Astrocyte (in vitro differentiated cells and primary cell): ENCODE data around the gene SYT14.

Experiments
- EZH2 ChIP-seq: IDR thresholded peaks from 2 replicates; pipeline ENCODE4 v1.6.1; 2012; ENCODE audit warnings: mild to moderate bottlenecking, low read length, inconsistent platforms; ENCODE audit not compliant: insufficient read depth
- TF ChIP-seq, protein P1 (sequence below): IDR thresholded peaks from 2 replicates; pipeline ENCODE4 v1.5.1; 2011; ENCODE audit warnings: low read depth, mild to moderate bottlenecking, inconsistent platforms, low read length, moderate library complexity; ENCODE audit not compliant: insufficient read depth

DNA sequence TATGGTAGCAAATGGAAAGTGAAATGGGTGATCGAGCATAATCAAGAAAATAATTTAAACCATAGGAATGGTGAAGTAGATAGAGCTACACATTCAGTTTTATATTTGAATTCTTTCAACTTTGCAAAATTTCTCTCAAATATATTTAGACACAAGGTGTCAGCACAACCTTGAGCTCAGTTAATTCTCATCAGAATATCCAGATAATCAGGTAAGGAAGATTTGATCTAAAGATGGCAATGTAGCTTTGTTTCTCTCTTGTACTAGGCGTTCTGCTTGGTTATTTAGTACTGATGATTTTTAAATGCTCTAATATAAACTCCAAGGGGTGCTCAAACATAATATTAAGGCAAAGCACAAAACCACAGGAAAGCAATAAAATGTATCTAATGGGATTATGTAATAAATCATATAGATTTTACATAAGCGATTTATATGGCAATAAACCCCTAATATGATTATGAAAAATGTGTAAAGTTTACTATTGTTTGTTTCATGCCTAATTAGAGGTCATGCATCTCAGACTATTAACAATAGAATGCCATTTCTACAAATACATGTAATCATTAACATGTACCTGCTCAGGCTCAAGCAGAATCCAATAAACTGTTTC is 262.2 kb downstream of the SYT14 start:
- TF ChIP-seq, protein P1, sequence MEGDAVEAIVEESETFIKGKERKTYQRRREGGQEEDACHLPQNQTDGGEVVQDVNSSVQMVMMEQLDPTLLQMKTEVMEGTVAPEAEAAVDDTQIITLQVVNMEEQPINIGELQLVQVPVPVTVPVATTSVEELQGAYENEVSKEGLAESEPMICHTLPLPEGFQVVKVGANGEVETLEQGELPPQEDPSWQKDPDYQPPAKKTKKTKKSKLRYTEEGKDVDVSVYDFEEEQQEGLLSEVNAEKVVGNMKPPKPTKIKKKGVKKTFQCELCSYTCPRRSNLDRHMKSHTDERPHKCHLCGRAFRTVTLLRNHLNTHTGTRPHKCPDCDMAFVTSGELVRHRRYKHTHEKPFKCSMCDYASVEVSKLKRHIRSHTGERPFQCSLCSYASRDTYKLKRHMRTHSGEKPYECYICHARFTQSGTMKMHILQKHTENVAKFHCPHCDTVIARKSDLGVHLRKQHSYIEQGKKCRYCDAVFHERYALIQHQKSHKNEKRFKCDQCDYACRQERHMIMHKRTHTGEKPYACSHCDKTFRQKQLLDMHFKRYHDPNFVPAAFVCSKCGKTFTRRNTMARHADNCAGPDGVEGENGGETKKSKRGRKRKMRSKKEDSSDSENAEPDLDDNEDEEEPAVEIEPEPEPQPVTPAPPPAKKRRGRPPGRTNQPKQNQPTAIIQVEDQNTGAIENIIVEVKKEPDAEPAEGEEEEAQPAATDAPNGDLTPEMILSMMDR = no peak
- TF ChIP-seq EZH2 = no peak
